Stimulated activated CD8-positive, alpha-beta memory T cell treated with anti-CD3 and anti-CD28 coated beads, Interleukin-15, amount 100 ng/mL, for 48 hours (primary cell): ENCODE results near the gene MYH11.
A peak's percentile ranks its signal among the peaks of the same experiment; 100 is the strongest.

Experiments
- DNase-seq, 2 donors: peaks; one replicate each; pipeline ENCODE4 v3.0.0-alpha.2; 2020; ENCODE audit warnings: low read depth in 2 of 2

Gene MYH11

DNA sequence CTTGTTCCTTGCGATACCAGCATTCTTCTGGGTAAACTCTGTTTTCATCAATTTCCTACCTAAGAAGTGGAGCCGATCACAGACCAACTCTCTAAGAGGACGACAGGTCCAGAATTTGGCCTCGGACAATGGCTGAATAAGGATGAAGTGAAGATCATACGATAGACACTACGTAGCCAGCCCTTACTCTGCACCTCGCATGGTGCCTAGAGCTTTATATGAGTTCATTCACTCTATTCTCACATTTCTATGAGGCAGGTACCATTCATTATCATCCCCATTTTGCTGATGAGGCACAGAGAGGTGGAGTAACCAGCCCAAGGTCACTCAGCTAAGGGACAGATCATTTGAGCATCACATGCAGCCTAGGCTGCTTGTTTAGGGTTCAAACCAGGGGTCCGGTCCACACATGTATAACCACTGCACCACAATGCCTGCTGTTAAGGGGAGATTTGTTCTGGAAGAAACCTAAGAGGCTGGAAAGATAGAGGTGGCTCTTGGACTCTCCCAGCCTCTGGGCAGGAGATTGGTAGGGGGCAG lies 78.6 kb downstream of the MYH11 start:
- DNase-seq: no peak

GRCh38 chr16:15777533-15778203 lies 79.2 kb downstream of the MYH11 start:
- DNase-seq: no peak

- no peak for DNase-seq
These were observed 80.3 kb downstream of the MYH11 start for GRCh38 chr16:15776572-15776971.

- no peak for DNase-seq
These were observed 81.0 kb downstream of the MYH11 start for GRCh38 chr16:15775663-15776304.

- DNase-seq: no peak
These were observed 81.6 kb downstream of the MYH11 start for GRCh38 chr16:15775209-15775608.

DNA sequence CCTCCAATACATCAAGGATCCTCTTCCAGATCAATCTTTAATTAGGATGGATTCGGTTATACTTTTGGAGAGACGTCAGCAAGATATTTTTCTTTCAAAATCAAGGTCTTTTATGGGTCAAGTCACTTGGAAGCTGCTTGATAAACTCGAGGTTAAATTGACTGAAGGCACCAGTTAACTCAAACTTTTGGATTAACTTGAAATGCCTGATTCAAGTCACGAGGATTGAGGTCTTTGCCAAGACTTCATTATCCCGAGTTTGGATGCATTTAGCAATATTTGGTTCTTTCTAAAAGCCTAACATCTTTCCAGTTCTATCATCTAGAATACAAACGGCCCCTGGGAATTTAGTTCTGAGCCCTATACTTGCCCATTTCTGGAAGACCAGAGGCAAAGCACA lies 82.9 kb downstream of the MYH11 start:
- no peak for DNase-seq

- DNase-seq: no peak
These were observed 84.1 kb downstream of the MYH11 start for GRCh38 chr16:15772579-15773293.

- no peak for DNase-seq
These were observed 85.1 kb downstream of the MYH11 start for GRCh38 chr16:15771694-15772093.

- no peak for DNase-seq
These were observed 86.3 kb downstream of the MYH11 start for GRCh38 chr16:15770512-15770911.

DNA sequence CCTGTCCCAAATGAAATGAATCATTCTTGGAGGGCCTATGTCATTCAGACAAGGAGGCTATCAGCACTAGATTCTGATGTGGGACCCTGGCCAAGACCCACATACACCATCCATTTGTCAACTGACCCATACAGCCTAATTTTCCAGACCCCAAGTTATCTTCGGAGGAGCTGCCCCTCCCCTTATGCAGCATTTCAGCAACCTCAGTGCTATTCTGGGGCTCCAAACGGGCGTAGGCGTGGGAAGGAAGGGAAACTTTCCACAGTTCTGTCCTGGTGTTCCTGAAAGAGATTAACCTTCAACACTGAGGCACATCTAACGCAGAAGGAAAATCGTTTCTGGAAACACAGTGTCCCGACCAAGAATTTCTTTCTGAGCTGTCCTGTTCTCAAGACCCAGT lies 86.7 kb downstream of the MYH11 start:
- no peak for DNase-seq

DNA sequence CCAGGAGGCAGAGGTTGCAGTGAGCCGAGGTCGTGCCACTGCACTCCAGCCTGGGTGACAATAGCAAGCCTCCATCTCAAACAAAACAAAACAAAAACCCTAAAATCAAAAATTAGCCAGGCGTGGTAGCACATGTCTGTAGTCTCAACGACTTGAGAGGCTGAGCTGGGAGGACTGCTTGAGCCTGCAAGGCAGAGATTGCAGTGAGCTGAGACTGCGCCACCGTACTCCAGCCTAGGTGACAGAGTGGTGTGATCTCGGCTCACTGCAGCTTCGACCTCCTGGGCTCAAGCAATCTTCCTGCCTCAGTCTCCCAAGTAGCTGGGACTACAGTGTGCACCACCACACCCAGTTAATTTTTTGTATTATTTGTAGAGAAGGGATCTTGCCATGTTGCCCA lies 87.6 kb downstream of the MYH11 start:
- no peak for DNase-seq

GRCh38 chr16:15768201-15768600 lies 88.6 kb downstream of the MYH11 start:
- DNase-seq: no peak

DNA sequence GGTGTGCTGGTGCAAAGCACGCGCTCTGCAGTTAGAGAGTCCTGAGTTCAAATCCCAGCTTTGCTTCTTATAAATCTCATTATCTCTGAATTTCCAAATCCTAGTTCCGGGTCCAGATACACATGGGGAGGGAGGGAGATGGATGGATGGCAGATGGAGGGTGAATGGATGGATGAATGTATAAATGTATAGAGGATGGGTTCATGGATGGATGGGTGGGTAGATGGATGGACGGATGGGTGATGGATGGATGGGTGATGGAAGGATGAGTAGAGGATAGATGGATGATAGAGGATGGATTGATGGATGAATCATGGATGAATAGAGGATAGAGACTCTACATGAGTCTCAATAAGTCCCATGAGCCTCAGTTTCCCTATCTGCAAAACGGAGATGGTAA lies 89.9 kb downstream of the MYH11 start:
- DNase-seq: no peak

DNA sequence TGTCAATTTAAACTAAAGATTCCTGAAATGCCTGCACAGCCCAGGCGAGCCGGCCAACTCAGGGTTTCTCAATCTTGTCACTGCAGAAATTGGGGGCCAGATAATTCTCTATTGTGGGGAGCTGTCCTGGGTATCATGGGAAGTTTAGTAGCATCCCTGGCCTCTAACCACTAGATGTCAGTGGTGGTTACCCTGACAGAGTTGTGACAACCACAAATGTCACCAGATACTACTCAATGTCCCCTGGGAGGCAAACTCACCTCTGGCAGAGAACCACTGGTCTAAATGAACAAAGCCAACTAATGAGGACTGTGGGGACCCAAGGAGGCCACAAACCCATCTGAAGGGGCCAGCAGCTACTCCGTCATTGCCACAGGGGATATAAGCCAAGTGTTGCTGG lies 90.9 kb downstream of the MYH11 start:
- peak in 1 of 2 donors; percentile 2 for DNase-seq

DNA sequence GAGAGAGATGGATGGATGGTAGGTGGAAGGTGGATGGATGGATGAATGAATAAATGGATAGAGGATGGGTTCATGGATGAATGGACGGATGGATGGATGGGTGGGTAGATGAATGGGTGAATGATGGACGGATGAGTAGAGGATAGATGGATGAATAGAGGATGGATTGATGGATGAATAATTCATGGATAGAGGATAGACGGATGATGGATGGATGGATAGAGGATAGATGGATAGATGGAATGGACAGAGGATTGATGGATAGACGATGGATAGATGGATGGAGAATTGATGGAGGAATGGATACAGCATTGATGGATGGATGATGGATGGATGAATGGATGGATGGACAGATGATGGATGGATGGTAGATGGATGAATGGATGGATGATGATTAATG lies 91.7 kb downstream of the MYH11 start:
- no peak for DNase-seq

DNA sequence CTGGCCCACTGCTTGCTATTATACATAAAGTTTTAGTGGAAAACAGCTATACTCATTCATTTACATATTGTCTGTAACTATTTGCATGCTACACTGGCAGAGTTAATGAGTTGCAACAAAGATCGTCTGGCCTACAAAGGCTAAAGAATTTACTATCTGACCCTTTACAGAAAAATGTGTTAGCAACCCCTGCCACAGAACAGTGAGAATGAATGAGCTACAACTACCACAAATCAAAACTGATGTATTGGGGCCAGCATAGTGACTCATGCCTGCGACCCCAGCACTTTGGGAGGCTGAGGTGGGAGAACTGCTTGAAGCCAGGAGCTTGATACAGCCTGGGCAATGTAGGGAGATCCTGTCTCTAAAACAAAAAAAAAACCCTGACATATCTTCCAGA lies 92.7 kb downstream of the MYH11 start:
- no peak for DNase-seq

- DNase-seq: no peak
These were observed 96.7 kb downstream of the MYH11 start for GRCh38 chr16:15760129-15760528.

GRCh38 chr16:15759070-15759469 lies 97.8 kb downstream of the MYH11 start:
- no peak for DNase-seq

DNA sequence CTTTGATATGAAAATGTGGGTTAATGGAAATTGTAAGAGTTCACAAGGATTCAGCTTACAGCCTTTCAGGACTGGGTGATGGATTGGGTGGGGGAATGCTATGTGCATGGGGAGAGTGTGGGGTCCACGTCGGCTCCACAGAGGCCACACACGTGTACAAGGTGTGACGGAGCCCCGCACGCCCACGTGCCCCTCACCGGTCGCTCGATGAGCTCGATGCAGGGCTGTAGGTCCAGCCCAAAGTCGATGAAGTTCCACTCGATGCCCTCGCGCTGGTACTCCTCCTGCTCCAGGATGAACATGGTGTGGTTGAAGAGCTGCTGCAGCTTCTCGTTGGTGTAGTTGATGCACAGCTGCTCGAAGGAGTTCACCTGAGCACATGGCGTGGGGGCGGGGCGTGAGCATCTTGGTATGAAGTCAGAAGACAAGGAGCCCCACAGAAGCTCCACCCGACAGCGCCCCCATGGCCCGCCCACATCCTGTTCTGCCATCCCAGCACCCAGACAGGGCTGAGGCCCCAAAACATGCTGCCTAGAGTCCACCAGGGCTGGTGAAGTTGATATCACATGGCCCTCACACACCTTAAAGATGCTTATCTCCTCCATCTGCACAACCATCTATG lies 99.1 kb downstream of the MYH11 start:
- peak in 1 of 2 donors; percentile 2 for DNase-seq

DNA sequence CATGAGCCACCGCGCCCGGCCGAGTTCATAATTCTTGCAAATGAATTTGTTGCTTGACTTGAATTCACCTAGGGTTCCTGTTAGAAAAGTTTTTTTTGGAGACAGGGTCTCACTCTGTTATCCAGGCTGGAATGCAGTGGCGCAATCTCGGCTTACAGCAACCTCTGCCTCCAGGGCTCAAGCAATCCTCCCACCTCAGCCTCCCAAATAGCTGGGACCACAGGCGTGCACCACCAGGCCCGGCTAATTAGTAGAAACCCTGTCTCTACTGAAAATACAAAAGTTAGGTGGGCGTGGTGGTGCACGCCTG lies 99.8 kb downstream of the MYH11 start:
- no peak for DNase-seq

DNA sequence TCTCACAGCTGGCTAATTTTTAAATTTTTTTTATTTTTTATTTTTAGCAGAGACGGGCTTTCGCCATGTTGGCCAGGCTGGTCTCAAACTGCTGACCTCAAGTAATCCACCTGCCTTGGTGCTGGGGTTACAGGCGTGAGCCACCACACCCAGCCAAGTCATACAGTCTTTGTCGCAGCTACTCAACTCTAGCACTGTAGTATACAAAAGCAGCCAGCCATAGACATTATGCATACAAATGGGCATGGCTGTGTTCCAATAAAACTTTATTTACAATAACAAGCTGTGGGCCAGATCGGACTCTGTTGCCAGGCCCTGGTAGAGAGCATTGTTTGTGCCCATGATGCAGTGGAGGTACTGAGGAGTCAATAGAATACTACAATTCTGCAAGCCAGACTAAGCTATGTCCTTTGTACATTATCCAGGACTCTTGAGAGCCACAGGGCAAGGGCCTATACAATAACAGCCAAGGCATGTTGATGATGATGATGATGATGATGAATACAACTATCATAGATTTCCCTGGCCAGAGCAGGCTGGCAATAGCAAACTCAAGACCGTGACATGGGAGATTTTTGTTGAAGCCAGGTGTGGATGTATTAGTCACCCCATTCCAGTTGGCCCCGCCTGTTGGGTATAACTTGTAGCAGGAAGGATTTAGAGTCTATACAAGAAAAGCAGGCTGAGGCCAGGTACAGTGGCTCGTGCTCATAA lies 101.8 kb downstream of the MYH11 start:
- DNase-seq: no peak
